ENCODE data around the gene PRKCE. TPM values are rescaled to one million over a fixed set of nuclear protein-coding genes. Genes with fewer than 3 reads are reported as not detected.

The PRKCE gene
- total RNA-seq, 1 experiment from 2014 or later, result 14.8 TPM

GRCh38 chr2:45993476-45993991, 342.1 kb downstream of the PRKCE start:
- ChIA-PET POLR2A (no interaction called here), RAD21 (ENCODE audit: low non-redundant PET in 1 of 2, low total read pairs in 2 of 2, uncharacterized antibody in 2 of 2, unreplicated experiment in 2 of 2) (no interaction called here), CTCF (interaction anchor here (0.7 to 2.1 kb wide), 16 partner anchors 9 to 467 kb away, joined by 3 to 11 read pairs (median 4); partner anchors contain the start of genes EPAS1 and SRBD1)
- Histone ChIP-seq H3K4me2 (ENCODE audit: low read length) (peak overlapping the region; percentile 22; the same call in 1 of the 2 replicates), H3K9ac (ENCODE audit: low read length) (no peak overlapping the region), H3K79me2 (ENCODE audit: insufficient read depth, low read length) (no peaks in the 10 kb centered on the region), H3K27me3 (ENCODE audit: insufficient read depth, low read length) (no peaks in the 10 kb centered on the region), H3K27ac (ENCODE audit: low read depth, low read length) (no peak overlapping the region), H4K20me1 (ENCODE audit: insufficient read depth) (no peaks in the 10 kb centered on the region), H3K9me2 (ENCODE audit: insufficient read depth) (no peaks in the 10 kb centered on the region), H2AFZ (ENCODE audit: low read depth, low read length, poor library complexity, severe bottlenecking) (no peak overlapping the region), H3K4me1 (ENCODE audit: control insufficient read depth in 1 of 2, insufficient read depth in 2 of 2, low read length in 2 of 2) (peaks cover 0 to 21% of the 10 kb centered on the region in 2 experiments; a peak in 1 of 4 replicates), H3K4me3 (replicated peaks in 1 of 2; ENCODE audit: low read depth in 1 of 2, low read length in 2 of 2) (no peak overlapping the region), H3K36me3 (ENCODE audit: control insufficient read depth in 1 of 2, insufficient read depth in 2 of 2, low read length in 2 of 2) (no peaks in the 10 kb centered on the region), H3K9me3 (ENCODE audit: control insufficient read depth in 1 of 2, insufficient read depth in 1 of 2, low read depth in 1 of 2, low read length in 2 of 2) (no peaks in the 10 kb centered on the region)
- DNase-seq (ENCODE audit: low read depth, low spot score), result peak; percentile 64
- peak; percentile 19; the same call in 1 of the 2 replicates for TF ChIP-seq CBX3 (IDR thresholded peaks at IDR 0.05; ENCODE audit: low read depth)
- no peak for TF ChIP-seq SRF (IDR thresholded peaks at IDR 0.05; ENCODE audit: low read depth)
- no peak for TF ChIP-seq POLR2AphosphoS5 (IDR thresholded peaks at IDR 0.05; ENCODE audit: low read depth, low read length)
- TF ChIP-seq, protein P1, sequence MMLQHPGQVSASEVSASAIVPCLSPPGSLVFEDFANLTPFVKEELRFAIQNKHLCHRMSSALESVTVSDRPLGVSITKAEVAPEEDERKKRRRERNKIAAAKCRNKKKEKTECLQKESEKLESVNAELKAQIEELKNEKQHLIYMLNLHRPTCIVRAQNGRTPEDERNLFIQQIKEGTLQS (IDR thresholded peaks at IDR 0.05), result no peak
- TF ChIP-seq EZH2 (IDR thresholded peaks at IDR 0.05), result no peak
- peak; percentile 79 for TF ChIP-seq RAD21 (IDR thresholded peaks at IDR 0.05; ENCODE audit: low read depth)
- TF ChIP-seq YY1 (IDR thresholded peaks at IDR 0.05; ENCODE audit: extremely low read depth, insufficient replicate concordance, low read depth, low read length), result no peak
- TF ChIP-seq CTCF (IDR thresholded peaks at IDR 0.05 in 2 of 3, conservative IDR thresholded peaks at IDR 0.05 in 1 of 3; ENCODE audit: borderline replicate concordance in 1 of 3, insufficient read depth in 1 of 3, low read depth in 2 of 3, low read length in 2 of 3), result peak; percentile 58 to 82 (median 76); a peak in 5 of 6 replicates
- intact Hi-C loops (cut with micrococcal nuclease), result loop anchor here (1.0 to 10.0 kb wide), 4 partner anchors 351 to 651 kb away; no protein-coding TSS in a partner anchor
- BruUV-seq (replicated peaks), result no TSS peak
- ATAC-seq, result peak; percentile 86
